GM23338 (cell line): Measurements from ENCODE around the gene MYO18B.

Experiments
- EZH2 ChIP-seq: fragments of 200-600 bp; sonication (generic); IDR thresholded peaks from one replicate; pipeline ENCODE4 v1.8.0; 2017; ENCODE audit warnings: antibody characterized with exemption, mild to moderate bottlenecking, low read depth; ENCODE audit not compliant: unreplicated experiment
- EZH2phosphoT487 ChIP-seq: fragments of 200-600 bp; sonication (generic); IDR thresholded peaks from one replicate; pipeline ENCODE4 v1.8.1; 2018; ENCODE audit warnings: antibody characterized with exemption; ENCODE audit not compliant: unreplicated experiment
- POLR2AphosphoS5 ChIP-seq: IDR thresholded peaks from 2 replicates; pipeline ENCODE4 v1.6.1; 2016; ENCODE audit warnings: antibody characterized with exemption, low read depth
- TF ChIP-seq, protein P1 (sequence below), 2 experiments: fragments of 200-600 bp in 1 of 2; sonication (generic) in 1 of 2; conservative IDR thresholded peaks; 2 replicates each; pipeline versions ENCODE4 v1.5.1 to v1.6.1; 2016 to 2017; ENCODE audit warnings: antibody characterized with exemption in 2 of 2, low read depth in 2 of 2, mild to moderate bottlenecking in 2 of 2, moderate library complexity in 1 of 2
- TF ChIP-seq, protein P2 (sequence below): IDR thresholded peaks from one replicate; pipeline ENCODE4 v1.6.1; 2018; ENCODE audit warnings: antibody characterized with exemption; ENCODE audit not compliant: unreplicated experiment

DNA sequence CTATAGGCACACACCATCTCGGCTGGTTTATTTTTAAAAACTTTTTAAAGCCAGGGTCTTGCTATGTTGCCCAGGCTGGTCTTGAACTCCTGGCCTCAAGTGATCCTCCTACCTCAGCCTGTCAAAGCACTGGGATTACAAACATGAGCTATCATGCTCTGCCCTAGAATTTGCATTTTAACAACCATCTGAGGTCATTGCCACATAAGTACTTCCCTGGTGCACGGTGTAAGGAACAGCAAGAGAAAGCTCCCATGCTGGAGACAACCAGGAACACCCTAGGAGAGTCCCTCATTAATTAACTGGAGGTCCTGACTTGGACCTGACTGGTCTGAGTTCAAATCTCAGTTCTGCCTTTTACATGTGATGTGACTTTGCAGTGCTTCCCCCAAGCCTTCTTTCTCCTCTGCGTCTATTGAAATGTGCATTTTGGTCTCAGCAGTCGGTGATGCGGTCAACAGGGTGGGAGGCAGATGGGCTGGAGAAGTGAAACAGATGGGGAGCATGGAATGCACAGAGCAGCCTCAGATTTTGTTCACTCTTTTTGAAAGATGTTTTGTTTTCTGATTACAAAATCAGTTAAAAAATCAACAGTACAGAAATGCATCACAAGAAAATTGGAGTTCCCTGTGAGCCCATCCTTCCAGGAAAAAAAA is 146.5 kb downstream of the MYO18B start:
- TF ChIP-seq, protein P1, sequence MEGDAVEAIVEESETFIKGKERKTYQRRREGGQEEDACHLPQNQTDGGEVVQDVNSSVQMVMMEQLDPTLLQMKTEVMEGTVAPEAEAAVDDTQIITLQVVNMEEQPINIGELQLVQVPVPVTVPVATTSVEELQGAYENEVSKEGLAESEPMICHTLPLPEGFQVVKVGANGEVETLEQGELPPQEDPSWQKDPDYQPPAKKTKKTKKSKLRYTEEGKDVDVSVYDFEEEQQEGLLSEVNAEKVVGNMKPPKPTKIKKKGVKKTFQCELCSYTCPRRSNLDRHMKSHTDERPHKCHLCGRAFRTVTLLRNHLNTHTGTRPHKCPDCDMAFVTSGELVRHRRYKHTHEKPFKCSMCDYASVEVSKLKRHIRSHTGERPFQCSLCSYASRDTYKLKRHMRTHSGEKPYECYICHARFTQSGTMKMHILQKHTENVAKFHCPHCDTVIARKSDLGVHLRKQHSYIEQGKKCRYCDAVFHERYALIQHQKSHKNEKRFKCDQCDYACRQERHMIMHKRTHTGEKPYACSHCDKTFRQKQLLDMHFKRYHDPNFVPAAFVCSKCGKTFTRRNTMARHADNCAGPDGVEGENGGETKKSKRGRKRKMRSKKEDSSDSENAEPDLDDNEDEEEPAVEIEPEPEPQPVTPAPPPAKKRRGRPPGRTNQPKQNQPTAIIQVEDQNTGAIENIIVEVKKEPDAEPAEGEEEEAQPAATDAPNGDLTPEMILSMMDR (conservative IDR thresholded peaks at IDR 0.05; ENCODE audit: low read depth in 2 of 2) = no peak
- TF ChIP-seq, protein P2, sequence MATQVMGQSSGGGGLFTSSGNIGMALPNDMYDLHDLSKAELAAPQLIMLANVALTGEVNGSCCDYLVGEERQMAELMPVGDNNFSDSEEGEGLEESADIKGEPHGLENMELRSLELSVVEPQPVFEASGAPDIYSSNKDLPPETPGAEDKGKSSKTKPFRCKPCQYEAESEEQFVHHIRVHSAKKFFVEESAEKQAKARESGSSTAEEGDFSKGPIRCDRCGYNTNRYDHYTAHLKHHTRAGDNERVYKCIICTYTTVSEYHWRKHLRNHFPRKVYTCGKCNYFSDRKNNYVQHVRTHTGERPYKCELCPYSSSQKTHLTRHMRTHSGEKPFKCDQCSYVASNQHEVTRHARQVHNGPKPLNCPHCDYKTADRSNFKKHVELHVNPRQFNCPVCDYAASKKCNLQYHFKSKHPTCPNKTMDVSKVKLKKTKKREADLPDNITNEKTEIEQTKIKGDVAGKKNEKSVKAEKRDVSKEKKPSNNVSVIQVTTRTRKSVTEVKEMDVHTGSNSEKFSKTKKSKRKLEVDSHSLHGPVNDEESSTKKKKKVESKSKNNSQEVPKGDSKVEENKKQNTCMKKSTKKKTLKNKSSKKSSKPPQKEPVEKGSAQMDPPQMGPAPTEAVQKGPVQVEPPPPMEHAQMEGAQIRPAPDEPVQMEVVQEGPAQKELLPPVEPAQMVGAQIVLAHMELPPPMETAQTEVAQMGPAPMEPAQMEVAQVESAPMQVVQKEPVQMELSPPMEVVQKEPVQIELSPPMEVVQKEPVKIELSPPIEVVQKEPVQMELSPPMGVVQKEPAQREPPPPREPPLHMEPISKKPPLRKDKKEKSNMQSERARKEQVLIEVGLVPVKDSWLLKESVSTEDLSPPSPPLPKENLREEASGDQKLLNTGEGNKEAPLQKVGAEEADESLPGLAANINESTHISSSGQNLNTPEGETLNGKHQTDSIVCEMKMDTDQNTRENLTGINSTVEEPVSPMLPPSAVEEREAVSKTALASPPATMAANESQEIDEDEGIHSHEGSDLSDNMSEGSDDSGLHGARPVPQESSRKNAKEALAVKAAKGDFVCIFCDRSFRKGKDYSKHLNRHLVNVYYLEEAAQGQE = no peak
- no peak for TF ChIP-seq EZH2
- TF ChIP-seq EZH2phosphoT487 = no peak
- TF ChIP-seq POLR2AphosphoS5 = no peak
